GM21825 (cell line): ENCODE results near the gene PSMC3.
"Not testable (repeated sequence)": the region's sequence is repeated elsewhere in the genome, so short reads cannot be mapped to it uniquely, and the experiment has no call there.

ENCODE experiments used
- ATAC-seq: cut with Tn5 transposase; IDR thresholded peaks from one replicate; pipeline ENCODE4 v1.9.1; 2021; ENCODE audit warnings: mild to moderate bottlenecking, moderate library complexity; ENCODE audit not compliant: unreplicated experiment

The PSMC3 gene

DNA sequence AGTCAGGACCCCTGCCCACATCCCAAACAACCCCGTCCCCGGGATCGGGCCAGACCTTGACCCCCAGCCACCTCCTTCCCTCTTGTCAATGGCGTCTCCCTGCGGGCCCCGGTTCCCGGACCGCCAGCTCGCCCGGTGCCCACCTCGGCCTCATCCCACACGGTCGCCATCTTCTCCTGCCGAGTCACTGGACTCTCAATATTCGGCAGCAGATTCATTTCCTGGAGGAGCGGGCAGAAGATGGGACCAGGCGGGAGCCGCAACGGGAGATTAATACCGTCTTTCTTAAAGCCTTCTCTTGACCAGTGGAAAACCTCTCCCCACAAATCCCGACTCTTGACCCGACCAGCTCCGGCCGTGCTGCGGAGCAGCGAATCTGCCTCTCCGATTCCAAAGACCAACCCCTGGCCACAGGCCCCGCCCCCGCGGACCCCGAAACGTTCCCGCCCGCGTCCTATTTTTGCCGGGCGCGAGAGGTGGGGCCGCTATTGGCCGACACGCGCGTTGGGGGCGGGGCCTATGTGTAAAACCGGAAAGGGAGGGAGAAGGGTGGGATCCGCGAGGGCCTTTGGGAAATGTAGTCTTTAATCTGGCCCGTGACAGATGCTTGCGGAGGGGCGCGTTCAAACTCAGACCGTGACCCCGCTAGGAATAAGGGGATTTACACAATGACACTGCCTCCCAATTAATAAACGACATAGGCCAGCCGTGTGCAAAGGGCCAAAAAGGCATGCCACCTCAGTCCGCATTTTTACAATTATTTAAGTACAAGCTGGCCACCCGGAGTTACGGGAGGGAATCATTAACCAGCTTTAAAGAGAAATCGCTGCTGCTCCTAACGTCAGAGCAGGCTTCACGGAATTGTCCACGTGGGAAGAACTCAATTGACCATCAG, at the start of gene PSMC3:
PSMC3 (minus strand) TSS at position 378 of the 895 bp plus-strand sequence; CDS start at position 218, 160 bp downstream.
- ATAC-seq, result peak; percentile 94

DNA sequence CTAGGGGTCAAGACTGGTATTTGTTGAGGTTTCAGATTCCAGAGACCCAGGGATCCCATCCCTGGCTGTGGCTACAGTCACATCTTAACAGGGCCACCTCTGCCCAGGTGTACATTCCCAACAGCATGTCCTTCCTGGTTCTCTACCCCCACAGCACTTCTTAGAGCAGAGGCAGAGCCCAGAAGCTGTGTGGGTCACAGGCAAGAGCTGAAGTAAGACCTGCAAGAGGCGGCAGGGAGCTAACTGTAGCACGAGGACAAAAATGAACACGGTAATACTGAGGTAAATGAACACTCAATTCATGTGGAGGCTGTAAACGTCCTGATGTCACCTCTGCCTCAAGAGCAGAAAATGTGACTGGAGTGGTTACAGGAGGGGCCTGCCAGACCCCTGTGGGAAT, 44.4 kb upstream of the PSMC3 start:
- no peak for ATAC-seq

DNA sequence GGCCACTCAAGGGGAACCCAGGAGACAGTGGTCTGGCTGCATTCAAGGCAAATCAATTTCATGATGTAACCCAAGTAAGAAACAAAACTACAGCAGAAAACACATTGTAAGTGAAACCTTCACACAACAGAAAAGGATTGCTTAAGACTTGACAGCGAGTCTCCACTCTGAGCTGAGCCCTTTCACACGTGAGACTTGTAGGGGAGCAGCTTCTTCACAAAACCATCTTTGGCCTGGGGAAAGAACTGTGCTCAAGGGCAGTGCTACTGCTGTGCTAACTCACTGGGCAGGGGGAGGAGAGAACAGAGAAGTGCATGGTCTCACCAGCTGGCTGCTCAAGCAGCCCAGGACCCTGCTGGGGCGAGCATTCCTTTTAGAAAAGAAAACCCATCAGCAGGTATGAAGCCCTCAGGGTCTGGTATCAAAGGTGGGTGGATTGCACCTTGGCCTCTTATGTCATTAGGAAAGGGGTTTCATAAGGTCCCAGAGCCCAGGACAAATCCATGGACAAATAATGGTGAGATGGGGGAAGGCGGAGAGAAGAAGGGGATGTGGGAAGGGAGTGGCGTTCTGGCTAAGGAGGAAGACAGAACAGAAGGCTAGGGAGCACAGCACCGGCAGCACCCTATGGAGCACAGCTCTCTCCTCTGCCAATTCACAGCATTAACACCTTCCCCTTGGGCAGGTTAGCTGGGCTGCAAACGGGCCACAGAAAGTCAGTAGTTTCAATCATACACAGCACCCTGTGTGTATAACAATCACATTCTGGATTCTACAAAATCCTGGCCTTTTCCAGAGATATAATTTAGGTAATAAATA, 43.3 kb upstream of the PSMC3 start:
- ATAC-seq, result no peak

DNA sequence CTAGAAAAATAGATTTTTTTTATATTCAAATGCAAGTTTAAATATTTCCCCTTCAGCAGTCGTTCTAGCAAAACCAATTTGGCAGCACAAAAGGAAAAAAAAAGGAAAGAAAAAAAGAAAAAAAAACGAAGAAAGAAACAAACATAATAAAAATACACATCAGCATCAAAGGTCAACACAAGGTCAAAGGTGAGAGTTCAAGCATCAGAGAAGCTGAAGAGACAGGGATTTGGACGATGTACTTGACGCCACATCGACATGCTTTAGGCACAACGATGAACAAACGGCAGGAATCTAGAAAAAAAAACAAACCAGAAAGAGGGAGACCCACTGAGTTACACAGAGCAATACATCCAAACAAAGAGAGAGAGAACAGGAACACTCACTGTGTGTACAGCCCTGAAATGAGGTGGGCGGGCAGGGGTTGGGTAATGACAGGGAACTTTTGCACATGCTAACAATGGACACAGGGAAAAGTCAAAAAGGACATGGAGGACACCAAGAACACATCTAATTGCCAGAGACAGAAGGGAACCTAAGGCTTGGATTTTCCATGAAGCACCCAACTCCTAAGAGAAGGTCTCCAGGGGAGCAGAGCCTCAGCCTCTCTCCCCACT, 42.5 kb upstream of the PSMC3 start:
- no peak for ATAC-seq

DNA sequence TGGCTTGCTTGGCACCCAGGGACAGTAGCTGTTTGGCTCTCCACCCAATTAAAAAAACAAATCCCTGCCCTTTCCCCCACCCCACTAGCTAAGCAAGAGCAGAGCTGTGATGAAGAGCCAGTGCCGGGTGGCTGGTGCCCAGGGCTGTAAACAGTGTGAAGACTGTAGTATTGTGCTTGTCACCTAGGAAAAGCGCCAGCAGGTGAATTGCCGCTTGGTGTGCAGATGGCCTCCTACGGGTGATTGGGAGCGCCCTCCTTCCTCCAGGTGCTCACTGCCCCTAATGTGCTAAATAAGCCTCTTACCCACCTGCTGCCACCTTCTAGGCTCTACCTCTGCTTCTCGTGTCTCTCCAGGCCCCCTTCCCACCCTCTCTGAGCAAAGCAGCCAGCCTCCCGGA, 41.1 kb upstream of the PSMC3 start:
- no peak for ATAC-seq

DNA sequence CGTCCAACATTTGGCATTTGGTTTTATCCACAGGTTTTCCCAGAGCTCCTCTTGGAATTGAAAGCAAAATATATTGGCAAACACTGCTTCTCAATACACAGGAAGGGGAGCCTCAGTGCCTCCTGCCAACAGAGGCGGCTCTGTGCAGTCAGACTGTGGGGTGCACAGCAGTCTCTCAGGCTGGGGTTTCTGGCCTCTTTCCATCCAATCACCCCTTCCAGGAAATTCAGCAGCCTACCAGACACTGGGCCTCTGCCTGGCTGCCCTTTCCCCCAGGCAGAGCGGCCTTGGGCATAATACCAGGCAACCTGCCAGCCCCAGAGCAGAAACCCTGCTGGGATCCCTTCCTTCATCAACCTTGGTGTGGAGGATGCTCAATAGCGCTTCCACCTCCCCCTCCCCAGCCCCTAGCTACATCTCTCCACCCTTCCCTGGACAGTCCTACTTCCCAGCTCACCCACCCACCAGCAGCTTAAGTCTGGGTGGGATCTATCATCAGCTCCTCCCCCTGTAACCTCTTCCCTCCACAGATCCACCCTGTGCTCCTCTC, 40.5 kb upstream of the PSMC3 start:
- no peak for ATAC-seq

DNA sequence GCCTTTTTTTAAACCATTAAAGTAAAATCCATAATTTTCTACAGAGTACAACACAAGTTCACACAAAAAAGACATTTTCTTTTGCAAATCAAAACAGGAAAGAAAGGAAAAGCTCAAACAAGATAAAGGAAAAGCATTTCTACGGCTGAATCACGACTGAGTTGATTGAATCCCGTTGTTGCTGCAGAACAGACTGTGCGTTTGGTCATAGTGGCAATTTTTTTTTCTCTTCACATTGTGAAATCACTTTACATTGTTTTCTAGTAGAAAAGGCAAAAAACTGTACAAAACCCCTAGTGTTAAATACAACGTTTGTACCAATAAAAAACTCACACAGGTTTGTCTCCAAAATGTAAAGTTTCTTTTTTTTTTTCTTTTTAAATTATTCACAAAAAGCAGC, 40.0 kb upstream of the PSMC3 start:
- ATAC-seq, result no peak

DNA sequence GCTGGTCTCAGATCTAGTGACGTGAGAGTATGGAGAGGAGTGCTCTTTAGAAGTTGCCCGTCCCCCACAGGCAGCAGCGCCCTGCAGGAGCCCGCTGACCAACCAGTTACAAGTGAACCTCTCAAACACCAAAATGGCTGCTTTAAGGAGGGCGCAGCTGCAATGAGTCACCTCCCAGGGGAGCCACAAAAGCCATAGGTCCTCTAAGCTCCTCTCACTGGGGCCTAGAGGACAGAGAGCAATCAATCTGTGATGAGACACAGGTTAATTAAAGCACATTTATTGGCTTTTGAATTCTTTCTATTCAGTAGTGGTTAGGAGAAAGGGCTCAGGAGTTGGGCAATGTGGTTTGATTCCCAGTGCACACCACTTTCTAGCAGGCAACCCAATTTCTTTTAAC, 38.2 kb upstream of the PSMC3 start:
- ATAC-seq, result no peak

DNA sequence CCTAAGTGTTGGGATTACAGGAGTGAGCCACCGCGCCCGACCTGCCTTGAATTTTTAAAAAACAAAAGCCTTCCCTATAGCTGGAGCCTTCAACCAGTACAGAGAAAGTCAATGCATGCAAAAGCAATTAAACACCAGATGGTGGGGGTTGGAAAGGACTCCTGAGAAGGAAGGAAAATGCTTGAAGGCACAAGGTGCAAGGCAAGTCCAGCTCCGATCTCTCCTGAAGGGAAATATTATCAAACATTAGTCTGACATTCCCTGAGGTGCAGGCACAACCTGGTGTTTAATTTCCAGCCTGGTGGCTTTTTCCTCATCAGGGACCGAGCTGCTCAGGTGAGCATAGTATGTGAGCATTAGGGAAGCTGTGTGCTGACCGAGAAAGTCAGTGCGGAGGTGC, 35.6 kb upstream of the PSMC3 start:
- no peak for ATAC-seq

DNA sequence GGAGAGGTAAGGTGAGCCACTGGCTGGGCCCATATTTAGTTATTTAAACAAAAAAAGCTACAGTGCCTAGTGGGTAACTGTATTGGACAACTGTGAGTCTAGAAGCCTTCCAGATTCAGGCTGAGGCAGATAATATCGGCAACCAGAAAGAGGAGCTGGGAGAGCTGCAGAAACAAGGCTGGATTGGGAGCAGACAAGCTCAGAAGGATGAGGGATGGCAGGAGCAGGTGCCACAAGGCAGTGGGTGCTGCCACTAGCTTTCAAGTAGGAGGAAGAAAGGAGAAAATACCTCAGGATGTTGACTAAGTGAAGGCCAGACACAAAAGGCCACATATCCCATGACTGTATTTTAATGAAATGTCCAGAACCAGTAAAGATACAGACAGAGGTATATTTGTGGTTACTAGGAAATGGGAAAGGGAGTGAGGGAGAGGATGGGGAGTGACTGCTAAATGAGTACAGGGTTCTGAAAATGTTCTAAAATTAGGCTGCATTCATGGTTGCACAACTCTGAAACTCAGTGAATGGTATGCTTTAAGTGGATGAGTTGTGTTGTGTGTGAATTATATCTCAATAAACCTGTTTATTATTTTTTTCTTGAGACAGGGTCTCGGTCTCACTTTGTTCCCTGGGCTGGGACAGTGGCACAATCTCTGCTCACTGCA, 34.5 kb upstream of the PSMC3 start:
- ATAC-seq, result no peak

DNA sequence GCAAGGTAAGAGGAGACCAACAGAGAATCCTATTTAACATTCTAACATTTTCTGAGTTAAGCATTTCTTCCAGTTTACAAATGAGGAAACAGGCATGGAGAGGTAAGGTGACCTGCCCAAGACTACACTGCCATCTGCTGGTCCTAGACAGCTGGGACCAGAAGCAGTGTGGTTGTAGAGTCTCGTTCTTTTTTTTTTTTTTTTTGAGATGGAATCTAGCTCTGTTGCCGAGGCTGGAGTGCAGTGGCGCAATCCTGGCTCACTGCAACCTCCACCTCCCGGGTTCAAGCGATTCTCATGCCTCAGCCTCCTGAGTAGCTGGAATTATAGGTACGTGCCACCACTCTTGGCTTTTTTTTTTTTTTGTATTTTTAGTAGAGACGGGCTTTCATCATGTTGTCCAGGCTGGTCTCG, 28.0 kb upstream of the PSMC3 start:
- not testable (repeated sequence) for ATAC-seq

DNA sequence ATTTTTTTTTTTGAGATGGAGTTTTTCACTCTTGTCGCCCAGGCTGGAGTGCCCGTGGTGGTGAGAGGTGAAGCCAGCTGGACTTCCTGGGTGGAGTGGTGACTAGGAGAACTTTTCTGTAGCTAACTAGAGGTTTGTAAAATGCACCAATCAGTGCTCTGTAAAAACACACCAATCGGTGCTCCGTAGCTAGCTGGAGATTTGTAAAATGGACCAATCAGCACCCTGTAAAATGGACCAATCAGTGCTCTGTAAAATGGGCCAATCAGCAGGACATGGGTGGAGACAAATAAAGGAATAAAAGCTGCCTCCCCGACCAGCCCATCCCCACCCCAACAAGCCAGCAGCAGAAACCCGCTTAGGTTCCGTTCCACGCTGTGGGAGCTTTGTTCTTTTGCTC, 27.1 kb upstream of the PSMC3 start:
- ATAC-seq, result no peak

DNA sequence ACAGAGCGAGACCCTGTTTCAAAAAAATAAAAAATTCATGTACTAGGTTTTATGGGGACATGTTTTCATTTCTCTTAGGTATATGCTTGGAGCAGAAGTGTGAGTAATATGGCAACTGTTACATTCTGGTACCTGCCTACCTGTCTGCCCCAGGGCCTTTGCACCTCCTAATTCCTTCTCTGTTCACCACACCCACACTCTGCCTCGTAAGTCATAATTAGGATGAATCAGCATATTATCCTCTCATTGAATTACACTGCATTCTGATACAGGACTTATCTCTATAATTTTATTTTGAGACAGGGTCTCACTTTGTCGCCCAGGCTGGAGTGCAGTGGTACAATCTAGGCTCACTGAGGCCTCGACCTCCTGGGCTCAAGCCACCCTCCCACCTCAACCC, 25.8 kb upstream of the PSMC3 start:
- no peak for ATAC-seq

DNA sequence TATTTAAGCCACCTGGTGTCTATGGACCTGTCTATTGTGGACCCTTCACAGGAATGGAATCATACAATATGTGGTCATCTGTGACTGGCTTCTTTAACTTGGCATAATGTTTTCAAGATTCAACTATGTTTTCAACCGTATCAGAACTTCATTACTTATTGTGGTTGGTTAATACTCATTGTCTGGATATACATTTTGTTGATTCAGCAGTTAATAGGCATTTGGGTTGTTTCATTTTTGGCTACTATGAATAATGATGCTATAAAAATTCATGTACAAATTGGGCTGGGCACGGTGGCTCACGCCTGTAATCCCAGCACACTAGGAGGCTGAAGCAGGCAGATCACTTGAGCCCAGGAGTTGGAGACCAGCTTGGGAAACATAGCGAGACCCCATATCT, 25.2 kb upstream of the PSMC3 start:
- no peak for ATAC-seq

DNA sequence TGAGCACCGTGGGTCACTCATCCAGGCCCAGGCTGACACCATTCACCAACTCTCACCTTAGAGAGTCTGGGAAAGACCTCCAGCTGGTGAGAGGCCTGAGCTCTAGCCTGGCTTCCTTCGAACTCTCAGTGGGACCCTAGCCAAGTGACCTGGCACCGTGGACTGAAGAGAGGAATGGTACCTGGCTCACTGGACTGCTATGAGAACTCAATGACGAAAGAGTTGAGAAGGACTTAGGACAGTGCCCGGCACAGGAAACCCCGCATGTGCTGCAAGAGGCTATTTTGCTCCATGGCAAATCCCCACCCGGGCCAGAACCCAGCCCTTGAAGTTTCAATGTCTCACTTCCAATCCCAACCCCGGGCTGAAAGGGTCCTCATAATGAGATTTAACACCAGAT, 23.3 kb upstream of the PSMC3 start:
- ATAC-seq, result no peak

DNA sequence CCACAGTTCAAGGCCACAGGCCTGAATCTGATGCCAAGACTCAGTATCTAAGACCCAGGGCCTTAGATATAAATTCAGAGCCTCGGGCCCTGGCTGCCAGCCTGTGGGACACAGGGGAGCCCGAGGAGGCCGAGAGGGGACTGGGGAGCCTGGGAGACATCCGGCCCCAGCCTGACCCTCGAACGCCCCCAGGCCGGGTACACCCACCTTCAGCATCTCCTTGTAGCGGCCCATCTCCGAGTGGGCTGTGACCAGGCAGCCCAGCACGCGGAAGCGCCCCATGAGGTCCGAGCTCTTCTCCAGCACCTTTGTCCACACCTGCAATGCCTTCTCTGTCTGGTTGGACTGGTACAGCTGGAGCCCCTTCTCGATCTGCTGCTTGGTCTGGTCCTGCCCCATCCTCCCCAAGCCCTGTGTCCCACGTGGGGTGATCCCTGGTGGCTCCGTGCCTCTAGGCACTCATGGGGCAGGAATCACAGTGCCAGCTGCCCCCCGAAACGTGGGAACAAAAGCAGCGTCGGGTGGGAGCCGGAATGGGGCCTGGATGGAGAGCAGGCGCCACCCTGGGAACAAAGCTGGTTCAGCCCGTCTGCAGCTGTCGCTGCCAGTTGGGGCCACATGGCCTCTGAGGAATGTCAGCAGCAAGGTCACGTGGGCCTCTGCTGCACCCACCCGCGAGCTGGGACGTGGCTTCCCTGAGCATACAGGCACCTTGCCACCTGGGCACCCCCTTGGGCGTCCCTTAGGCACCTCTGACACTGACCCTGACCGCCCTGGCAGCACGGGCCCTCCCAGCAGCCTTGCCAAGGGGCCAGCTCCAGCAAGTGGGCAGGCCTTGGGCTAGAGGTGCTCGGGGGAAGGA, 22.6 kb upstream of the PSMC3 start, which contains the start of gene RAPSN:
RAPSN (minus strand) TSS at position 571 of the 862 bp plus-strand sequence; CDS start at position 399, 172 bp downstream.
- ATAC-seq, result no peak

DNA sequence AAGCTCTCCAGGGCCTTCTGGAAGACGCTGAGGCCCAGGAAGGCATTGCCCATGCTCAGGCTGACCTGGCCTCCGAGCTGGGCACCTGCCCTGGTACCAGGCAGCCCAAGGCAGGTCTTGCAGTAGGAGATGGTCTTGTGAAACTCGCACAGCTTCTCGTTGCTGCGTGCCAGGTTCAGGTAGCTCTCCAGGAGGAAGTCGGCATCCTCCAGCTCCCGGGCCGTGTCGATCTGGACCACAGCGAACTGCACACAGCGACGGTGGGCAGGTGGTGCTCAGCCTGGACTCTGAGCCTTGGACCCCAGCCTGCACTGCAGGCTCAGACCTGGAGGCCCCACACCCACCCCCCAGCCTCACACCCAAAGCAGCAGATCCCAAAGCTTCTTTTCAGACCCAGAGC, 21.7 kb upstream of the PSMC3 start:
- ATAC-seq, result no peak

DNA sequence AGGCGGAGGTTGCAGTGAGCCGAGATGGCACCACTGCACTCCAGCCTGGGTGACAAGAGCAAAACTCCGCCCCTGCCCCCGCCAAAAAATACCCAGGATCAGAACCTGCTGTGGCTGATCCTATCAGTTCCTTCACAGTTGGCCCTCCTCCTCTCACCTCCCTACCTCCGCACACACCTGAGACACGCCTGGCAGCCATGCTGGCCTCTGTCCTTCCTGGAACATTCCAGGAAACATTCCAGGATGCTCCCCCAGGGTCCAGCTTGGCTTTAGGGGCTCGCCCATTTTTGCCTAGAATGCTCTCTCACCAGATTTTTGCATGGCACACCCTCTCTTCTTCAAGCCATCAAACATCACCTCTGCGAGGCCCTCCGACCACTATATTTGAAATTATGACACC, 20.6 kb upstream of the PSMC3 start:
- no peak for ATAC-seq

DNA sequence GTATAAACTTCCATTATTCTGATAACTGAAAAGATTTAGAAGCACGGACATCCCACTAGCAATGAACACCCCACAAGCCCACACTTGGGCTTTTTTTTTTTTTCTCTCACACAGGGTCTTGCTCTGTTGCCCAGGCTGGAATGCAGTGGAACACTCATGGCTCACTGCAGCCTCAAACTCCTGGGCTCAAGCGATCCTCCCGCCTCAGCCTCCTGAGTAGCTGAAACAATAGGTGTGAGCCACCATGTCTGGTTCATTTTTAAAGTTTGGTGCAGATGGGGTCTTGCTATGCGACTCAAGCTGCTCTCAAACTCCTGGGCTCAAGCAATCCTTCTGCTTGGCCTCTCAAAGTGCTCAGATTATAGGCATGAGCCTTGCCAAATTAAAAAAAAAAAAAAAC, 19.6 kb upstream of the PSMC3 start:
- no peak for ATAC-seq

DNA sequence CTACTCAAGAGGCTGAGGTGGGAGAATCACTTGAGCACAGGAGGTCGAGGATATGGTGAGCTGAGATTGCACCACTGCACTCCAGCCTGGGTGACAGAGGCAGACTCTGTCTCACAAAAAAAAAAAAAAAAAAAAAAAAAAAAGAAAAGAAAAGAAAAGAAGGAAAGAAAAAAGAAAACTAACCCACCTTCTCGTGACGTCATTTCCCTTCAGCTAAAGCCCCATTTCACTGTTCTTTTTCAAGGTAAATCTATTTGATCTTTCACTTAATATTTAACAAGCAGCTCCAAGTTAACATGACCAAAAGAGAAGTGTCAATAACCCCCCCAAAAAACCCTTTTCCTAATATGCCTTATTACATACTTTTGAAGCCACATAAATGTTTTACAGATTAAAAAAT, 17.6 kb upstream of the PSMC3 start:
- ATAC-seq, result no peak
